ENCODE data around the gene PLCH2.

PLCH2 gene

GRCh38 chr1:2460996-2461751 lies 14.9 kb upstream of the PLCH2 start:
- no peak for DNase-seq

GRCh38 chr1:2462819-2463218 lies 13.3 kb upstream of the PLCH2 start:
- DNase-seq: no peak

- no peak for DNase-seq
Measured at GRCh38 chr1:2463396-2463795, 12.7 kb upstream of the PLCH2 start.

- no peak for DNase-seq
Measured at GRCh38 chr1:2465371-2466269, 10.5 kb upstream of the PLCH2 start.

GRCh38 chr1:2466270-2466665 lies 9.8 kb upstream of the PLCH2 start:
- no peak for DNase-seq

GRCh38 chr1:2466958-2467554 lies 9.0 kb upstream of the PLCH2 start:
- no peak for DNase-seq

GRCh38 chr1:2468041-2468472 lies 8.0 kb upstream of the PLCH2 start:
- no peak for DNase-seq

GRCh38 chr1:2468540-2468939 lies 7.5 kb upstream of the PLCH2 start:
- DNase-seq: no peak

- no peak for DNase-seq
Measured at GRCh38 chr1:2469103-2469940, 6.8 kb upstream of the PLCH2 start.

- DNase-seq: no peak
Measured at GRCh38 chr1:2470290-2471158, 5.6 kb upstream of the PLCH2 start.

GRCh38 chr1:2471159-2471471 lies 5.0 kb upstream of the PLCH2 start:
- DNase-seq: no peak

GRCh38 chr1:2471587-2472001 lies 4.5 kb upstream of the PLCH2 start:
- no peak for DNase-seq

- no peak for DNase-seq
Measured at GRCh38 chr1:2472109-2472508, 4.0 kb upstream of the PLCH2 start.

- DNase-seq: no peak
Measured at GRCh38 chr1:2472561-2473177, 3.4 kb upstream of the PLCH2 start.

- no peak for DNase-seq
Measured at GRCh38 chr1:2473198-2473597, 2.9 kb upstream of the PLCH2 start.

GRCh38 chr1:2474104-2474844 lies 1.8 kb upstream of the PLCH2 start:
- DNase-seq: no peak

- no peak for DNase-seq
Measured at GRCh38 chr1:2474933-2475371, 1.1 kb upstream of the PLCH2 start.

- no peak for DNase-seq
Measured at GRCh38 chr1:2475571-2475970, 518 bp upstream of the PLCH2 start.

GRCh38 chr1:2477309-2477708 lies 1.2 kb downstream of the PLCH2 start:
- no peak for DNase-seq

GRCh38 chr1:2477791-2478499 lies 1.9 kb downstream of the PLCH2 start:
- no peak for DNase-seq

Data from SHP77 (cell line).